ENCODE results near the gene ZXDC.

ZXDC gene

GRCh38 chr3:126451511-126451910 lies 24.2 kb downstream of the ZXDC start:
- DNase-seq (ENCODE audit: low spot score): no peak

GRCh38 chr3:126450744-126451143 lies 24.9 kb downstream of the ZXDC start:
- no peak for DNase-seq (ENCODE audit: low spot score)

GRCh38 chr3:126450219-126450618 lies 25.5 kb downstream of the ZXDC start:
- no peak for DNase-seq (ENCODE audit: low spot score)

- DNase-seq (ENCODE audit: low spot score): no peak
These were observed 26.1 kb downstream of the ZXDC start for GRCh38 chr3:126449621-126450051.

GRCh38 chr3:126448893-126449180 lies 26.9 kb downstream of the ZXDC start:
- DNase-seq (ENCODE audit: low spot score): no peak

GRCh38 chr3:126448136-126448892 lies 27.4 kb downstream of the ZXDC start:
- DNase-seq (ENCODE audit: low spot score): no peak

- DNase-seq (ENCODE audit: low spot score): no peak
These were observed 28.1 kb downstream of the ZXDC start for GRCh38 chr3:126447456-126448106.

- DNase-seq (ENCODE audit: low spot score): no peak
These were observed 28.9 kb downstream of the ZXDC start for GRCh38 chr3:126446791-126447190.

- DNase-seq (ENCODE audit: low spot score): no peak
These were observed 29.4 kb downstream of the ZXDC start for GRCh38 chr3:126446301-126446700.

GRCh38 chr3:126445506-126445905 lies 30.2 kb downstream of the ZXDC start:
- DNase-seq (ENCODE audit: low spot score): no peak

- no peak for DNase-seq (ENCODE audit: low spot score)
These were observed 32.8 kb downstream of the ZXDC start for GRCh38 chr3:126442856-126443242.

- DNase-seq (ENCODE audit: low spot score): no peak
These were observed 33.4 kb downstream of the ZXDC start for GRCh38 chr3:126442094-126442855.

- no peak for DNase-seq (ENCODE audit: low spot score)
These were observed 34.3 kb downstream of the ZXDC start for GRCh38 chr3:126441256-126441880.

- DNase-seq (ENCODE audit: low spot score): no peak
These were observed 35.0 kb downstream of the ZXDC start for GRCh38 chr3:126440709-126440995.

- no peak for DNase-seq (ENCODE audit: low spot score)
These were observed 35.6 kb downstream of the ZXDC start for GRCh38 chr3:126439968-126440708.

GRCh38 chr3:126439346-126439967 lies 36.2 kb downstream of the ZXDC start:
- no peak for DNase-seq (ENCODE audit: low spot score)

- no peak for DNase-seq (ENCODE audit: low spot score)
These were observed 36.9 kb downstream of the ZXDC start for GRCh38 chr3:126438746-126439145.

GRCh38 chr3:126438186-126438585 lies 37.5 kb downstream of the ZXDC start:
- no peak for DNase-seq (ENCODE audit: low spot score)

GRCh38 chr3:126436826-126437717 lies 38.6 kb downstream of the ZXDC start:
- no peak for DNase-seq (ENCODE audit: low spot score)

GRCh38 chr3:126435456-126436315 lies 40.0 kb downstream of the ZXDC start:
- DNase-seq (ENCODE audit: low spot score): no peak

Data from RKO (cell line).